Lower lobe of right lung (tissue), 2 donors: Measurements from ENCODE around the gene NSL1. TPM values are rescaled to one million over a fixed set of nuclear protein-coding genes. Genes with fewer than 3 reads are reported as not detected.

ENCODE experiments used
- ATAC-seq, 2 donors: fragments of 200-7000 bp; cut with Tn5 transposase; one replicate each; pipeline ENCODE4 v1.9.1; 2020 to 2022; ENCODE audit warnings: mild to moderate bottlenecking in 2 of 2, moderate library complexity in 2 of 2
- DNase-seq: peaks from one replicate; pipeline ENCODE4 v3.0.0-alpha.2; 2020
- H3K27ac ChIP-seq: fragments of 200-600 bp; one replicate; pipeline ENCODE4 v1.8.0; 2022
- H3K27me3 ChIP-seq: fragments of 200-600 bp; one replicate; pipeline ENCODE4 v1.8.0; 2022; ENCODE audit warnings: low read depth
- H3K36me3 ChIP-seq: fragments of 200-600 bp; one replicate; pipeline ENCODE4 v1.8.0; 2022; ENCODE audit warnings: mild to moderate bottlenecking
- H3K4me1 ChIP-seq: fragments of 200-600 bp; one replicate; pipeline ENCODE4 v1.8.0; 2022
- H3K4me3 ChIP-seq: fragments of 200-600 bp; one replicate; pipeline ENCODE4 v1.8.0; 2022; ENCODE audit warnings: mild to moderate bottlenecking
- H3K9me3 ChIP-seq: fragments of 200-600 bp; one replicate; pipeline ENCODE4 v1.8.0; 2022
- intact Hi-C: fragments of 100-400 bp; cut with DNase I; formaldehyde crosslinking; loops from one replicate; pipeline ENCODE4 v1.11.0; 2022
- total RNA-seq: library from RNA; stranded (reverse); fragmentation: NEBNext Ultra II Directional; extraction: Animal tissue kit (Norgen Biotek cat#: 25700); gene quantifications from one replicate; pipeline ENCODE4 v1.2.1, GENCODE V29; 2021
- TF ChIP-seq, protein P1 (sequence below): fragments of 200-600 bp; IDR thresholded peaks from one replicate; pipeline ENCODE4 v1.8.0; 2022; ENCODE audit warnings: antibody characterized with exemption, mild to moderate bottlenecking
- donor health status: DM: no; HTN: yes; CAD: no; lungs with severe emphysema.

Gene NSL1
- total RNA-seq, 1 donor from 2014 or later = 30.8 TPM

- Histone ChIP-seq H3K27me3 (no peaks in the 10 kb centered on the region), H3K4me3 (no peak overlapping the region), H3K4me1 (peaks cover 32% of the 10 kb centered on the region), H3K27ac (no peak overlapping the region), H3K36me3 (no peaks in the 10 kb centered on the region), H3K9me3 (no peaks in the 10 kb centered on the region)
- TF ChIP-seq, protein P1, sequence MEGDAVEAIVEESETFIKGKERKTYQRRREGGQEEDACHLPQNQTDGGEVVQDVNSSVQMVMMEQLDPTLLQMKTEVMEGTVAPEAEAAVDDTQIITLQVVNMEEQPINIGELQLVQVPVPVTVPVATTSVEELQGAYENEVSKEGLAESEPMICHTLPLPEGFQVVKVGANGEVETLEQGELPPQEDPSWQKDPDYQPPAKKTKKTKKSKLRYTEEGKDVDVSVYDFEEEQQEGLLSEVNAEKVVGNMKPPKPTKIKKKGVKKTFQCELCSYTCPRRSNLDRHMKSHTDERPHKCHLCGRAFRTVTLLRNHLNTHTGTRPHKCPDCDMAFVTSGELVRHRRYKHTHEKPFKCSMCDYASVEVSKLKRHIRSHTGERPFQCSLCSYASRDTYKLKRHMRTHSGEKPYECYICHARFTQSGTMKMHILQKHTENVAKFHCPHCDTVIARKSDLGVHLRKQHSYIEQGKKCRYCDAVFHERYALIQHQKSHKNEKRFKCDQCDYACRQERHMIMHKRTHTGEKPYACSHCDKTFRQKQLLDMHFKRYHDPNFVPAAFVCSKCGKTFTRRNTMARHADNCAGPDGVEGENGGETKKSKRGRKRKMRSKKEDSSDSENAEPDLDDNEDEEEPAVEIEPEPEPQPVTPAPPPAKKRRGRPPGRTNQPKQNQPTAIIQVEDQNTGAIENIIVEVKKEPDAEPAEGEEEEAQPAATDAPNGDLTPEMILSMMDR = no peak
- no peak for ATAC-seq
- DNase-seq = no peak
- intact Hi-C loops = no loop called here
Measured at GRCh38 chr1:212696721-212697331, 94.8 kb downstream of the NSL1 start.

DNA sequence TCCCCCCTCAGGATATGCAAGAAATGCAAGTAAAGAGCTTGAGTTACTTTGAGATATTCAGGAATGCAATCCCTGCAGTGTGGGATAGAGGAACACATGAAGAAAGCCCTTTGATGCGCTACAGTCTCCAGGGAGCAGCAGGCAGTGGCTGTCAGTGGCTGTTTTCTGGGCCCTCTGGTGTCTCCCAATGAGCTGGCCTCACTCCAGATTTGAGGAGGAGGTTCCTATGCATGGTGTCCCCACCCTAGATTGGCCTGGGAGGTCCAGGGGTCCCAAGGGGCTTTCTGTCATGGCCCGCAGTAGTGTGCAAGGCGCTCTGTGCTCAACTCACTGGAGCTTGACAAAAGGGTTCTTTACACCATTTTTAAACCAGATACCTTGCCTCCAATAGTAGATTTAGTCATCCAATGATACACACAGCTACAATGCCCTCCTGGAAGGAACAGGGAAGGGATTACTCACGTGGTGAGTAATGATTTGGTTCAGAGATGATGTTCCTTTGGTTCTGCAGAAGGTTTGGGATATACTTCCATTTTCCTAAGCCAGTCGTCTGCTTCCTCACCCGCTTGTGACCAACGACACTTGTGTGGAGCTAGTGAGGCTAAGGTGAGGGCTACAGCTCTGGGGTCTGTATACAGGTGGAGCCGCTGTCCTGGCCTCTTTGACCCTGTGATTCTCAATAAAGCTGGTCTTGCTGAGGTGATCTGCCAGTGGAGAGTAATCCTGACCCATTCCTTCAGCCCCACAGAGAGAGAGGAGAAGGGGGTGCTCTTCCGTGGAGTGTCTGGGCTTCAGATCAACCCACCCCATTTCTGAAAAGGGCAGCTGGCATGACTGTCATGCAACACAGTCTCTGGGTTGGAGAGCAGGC, 98.6 kb downstream of the NSL1 start:
- intact Hi-C loops = no loop called here
- Histone ChIP-seq H3K9me3 (no peaks in the 10 kb centered on the region), H3K4me3 (no peak overlapping the region), H3K4me1 (peaks cover 1% of the 10 kb centered on the region), H3K27me3 (peaks cover 3% of the 10 kb centered on the region), H3K36me3 (no peaks in the 10 kb centered on the region), H3K27ac (no peak overlapping the region)
- TF ChIP-seq, protein P1 = no peak
- DNase-seq = no peak
- ATAC-seq = no peak

DNA sequence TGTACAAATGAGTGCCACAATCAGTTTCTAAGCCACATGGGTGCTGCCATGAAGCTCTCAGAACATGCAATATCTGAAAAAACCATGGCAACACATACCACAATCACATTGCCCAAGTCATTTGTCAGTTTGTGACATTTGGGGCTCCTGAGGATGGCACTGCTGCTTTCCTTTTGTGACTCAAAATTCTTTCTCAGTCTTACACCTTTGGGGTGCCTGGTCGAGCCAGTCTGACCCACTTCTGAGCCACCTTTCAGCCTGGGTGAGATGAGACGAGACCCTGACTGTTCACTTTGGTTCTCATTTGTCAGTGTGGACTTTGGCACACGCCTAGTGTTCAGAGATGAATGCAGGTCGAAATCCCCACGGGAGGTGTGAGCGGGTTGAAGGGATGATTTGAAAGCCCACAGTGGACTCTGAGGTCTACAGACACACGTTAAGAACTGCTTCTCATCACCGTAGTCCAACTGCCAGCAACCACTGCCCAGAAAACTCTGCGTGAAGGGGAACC, 100.0 kb downstream of the NSL1 start:
- DNase-seq (no peak), ATAC-seq (no peak)
- TF ChIP-seq, protein P1 = no peak
- H3K36me3 ChIP-seq = no peaks in the 10 kb centered on the region
- H3K27me3 ChIP-seq = peaks cover 3% of the 10 kb centered on the region
- no peaks in the 10 kb centered on the region for H3K4me1 ChIP-seq
- intact Hi-C loops = no loop called here
- no peaks in the 10 kb centered on the region for H3K9me3 ChIP-seq
- H3K4me3 ChIP-seq = no peak overlapping the region
- no peak overlapping the region for H3K27ac ChIP-seq

DNA sequence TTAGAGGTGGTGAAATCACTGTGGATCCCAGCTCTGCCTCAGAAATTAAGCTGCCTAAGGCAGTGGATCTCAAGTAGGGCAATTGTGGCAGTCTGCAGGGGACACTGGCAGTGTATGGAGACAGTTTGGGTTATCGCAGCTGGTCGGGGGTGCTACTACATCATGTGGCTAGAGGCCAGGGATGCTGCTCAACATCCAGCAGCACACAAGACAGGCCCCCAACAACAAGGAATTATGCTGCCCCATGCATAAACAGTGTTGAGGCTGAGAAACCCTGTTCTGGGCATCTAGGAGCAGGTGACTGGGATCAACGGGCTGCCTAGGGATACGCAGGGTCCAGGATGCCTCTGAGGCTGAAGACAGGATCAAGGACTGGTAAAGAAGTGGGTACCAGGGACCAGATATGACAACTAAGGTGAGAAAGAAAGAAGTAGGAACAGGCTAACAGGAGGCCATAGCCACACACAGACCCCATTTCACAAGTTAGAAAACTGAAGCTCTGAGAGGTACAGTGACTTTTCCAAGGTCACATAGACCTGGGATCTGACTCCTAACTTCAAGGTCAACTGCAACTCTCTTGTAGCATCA, 100.7 kb downstream of the NSL1 start:
- no peaks in the 10 kb centered on the region for H3K4me1 ChIP-seq
- DNase-seq (no peak), ATAC-seq (no peak)
- H3K4me3 ChIP-seq = no peak overlapping the region
- intact Hi-C loops = no loop called here
- no peaks in the 10 kb centered on the region for H3K36me3 ChIP-seq
- no peaks in the 10 kb centered on the region for H3K9me3 ChIP-seq
- H3K27me3 ChIP-seq = peaks cover 3% of the 10 kb centered on the region
- TF ChIP-seq, protein P1 = no peak
- H3K27ac ChIP-seq = no peak overlapping the region

GRCh38 chr1:212689758-212690529, 101.6 kb downstream of the NSL1 start:
- ATAC-seq = no peak
- H3K27ac ChIP-seq = no peak overlapping the region
- TF ChIP-seq, protein P1 = no peak
- peaks cover 3% of the 10 kb centered on the region for H3K27me3 ChIP-seq
- no peak for DNase-seq
- no peak overlapping the region for H3K4me3 ChIP-seq
- no peaks in the 10 kb centered on the region for H3K9me3 ChIP-seq
- no peaks in the 10 kb centered on the region for H3K36me3 ChIP-seq
- intact Hi-C loops = no loop called here
- H3K4me1 ChIP-seq = peaks cover 5% of the 10 kb centered on the region
